NB4 (cell line): ENCODE data around the gene RAD51B.

Source experiments
- MYC ChIP-seq: IDR thresholded peaks from 2 replicates; pipeline ENCODE4 v1.6.1; 2011; ENCODE audit warnings: low read depth, low read length
- POLR2A ChIP-seq: IDR thresholded peaks from 2 replicates; pipeline ENCODE4 v1.6.1; 2011; ENCODE audit warnings: mild to moderate bottlenecking; ENCODE audit not compliant: insufficient read length; ENCODE audit errors: extremely low read depth
- TF ChIP-seq, protein P1 (sequence below): IDR thresholded peaks from one replicate; pipeline ENCODE4 v1.5.1; 2012; ENCODE audit warnings: low read depth, low read length
- TF ChIP-seq, protein P2 (sequence below): IDR thresholded peaks from 2 replicates; pipeline ENCODE4 v1.6.1; 2011; ENCODE audit warnings: low read depth, low read length

GRCh38 chr14:67927244-67927643 lies 107.7 kb downstream of the RAD51B start:
- TF ChIP-seq, protein P1, sequence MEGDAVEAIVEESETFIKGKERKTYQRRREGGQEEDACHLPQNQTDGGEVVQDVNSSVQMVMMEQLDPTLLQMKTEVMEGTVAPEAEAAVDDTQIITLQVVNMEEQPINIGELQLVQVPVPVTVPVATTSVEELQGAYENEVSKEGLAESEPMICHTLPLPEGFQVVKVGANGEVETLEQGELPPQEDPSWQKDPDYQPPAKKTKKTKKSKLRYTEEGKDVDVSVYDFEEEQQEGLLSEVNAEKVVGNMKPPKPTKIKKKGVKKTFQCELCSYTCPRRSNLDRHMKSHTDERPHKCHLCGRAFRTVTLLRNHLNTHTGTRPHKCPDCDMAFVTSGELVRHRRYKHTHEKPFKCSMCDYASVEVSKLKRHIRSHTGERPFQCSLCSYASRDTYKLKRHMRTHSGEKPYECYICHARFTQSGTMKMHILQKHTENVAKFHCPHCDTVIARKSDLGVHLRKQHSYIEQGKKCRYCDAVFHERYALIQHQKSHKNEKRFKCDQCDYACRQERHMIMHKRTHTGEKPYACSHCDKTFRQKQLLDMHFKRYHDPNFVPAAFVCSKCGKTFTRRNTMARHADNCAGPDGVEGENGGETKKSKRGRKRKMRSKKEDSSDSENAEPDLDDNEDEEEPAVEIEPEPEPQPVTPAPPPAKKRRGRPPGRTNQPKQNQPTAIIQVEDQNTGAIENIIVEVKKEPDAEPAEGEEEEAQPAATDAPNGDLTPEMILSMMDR, result no peak
- TF ChIP-seq, protein P2, sequence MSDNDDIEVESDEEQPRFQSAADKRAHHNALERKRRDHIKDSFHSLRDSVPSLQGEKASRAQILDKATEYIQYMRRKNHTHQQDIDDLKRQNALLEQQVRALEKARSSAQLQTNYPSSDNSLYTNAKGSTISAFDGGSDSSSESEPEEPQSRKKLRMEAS, result no peak
- TF ChIP-seq POLR2A, result no peak
- no peak for TF ChIP-seq MYC
